GM10266 (cell line): Measurements from ENCODE around the gene GOLGB1.

Experiments
- DNase-seq: peaks from one replicate; pipeline ENCODE4 v3.0.0; 2012; ENCODE audit errors: extremely low spot score
- CTCF ChIP-seq: IDR thresholded peaks from 2 replicates; pipeline ENCODE4 v1.5.1; 2012; ENCODE audit warnings: mild to moderate bottlenecking, low read depth; ENCODE audit not compliant: control insufficient read depth, insufficient read depth; ENCODE audit errors: missing control alignments

The GOLGB1 gene

GRCh38 chr3:121740896-121741295, 8.6 kb downstream of the GOLGB1 start:
- DNase-seq: no peak
- TF ChIP-seq CTCF: no peak

GRCh38 chr3:121739902-121740301, 9.6 kb downstream of the GOLGB1 start:
- no peak for TF ChIP-seq CTCF

GRCh38 chr3:121737644-121738043, 11.9 kb downstream of the GOLGB1 start:
- no peak for TF ChIP-seq CTCF

More at GRCh38 chr3:121739902-121740301, 9.6 kb downstream of the GOLGB1 start:
- DNase-seq: no peak

GRCh38 chr3:121736112-121736511, 13.4 kb downstream of the GOLGB1 start:
- TF ChIP-seq CTCF: no peak
- no peak for DNase-seq

More at GRCh38 chr3:121737644-121738043, 11.9 kb downstream of the GOLGB1 start:
- no peak for DNase-seq

- peak; percentile 23 for DNase-seq
- TF ChIP-seq CTCF: no peak
These were observed 14.4 kb downstream of the GOLGB1 start for GRCh38 chr3:121735047-121735696.

- DNase-seq: no peak
- no peak for TF ChIP-seq CTCF
These were observed 18.4 kb downstream of the GOLGB1 start for GRCh38 chr3:121730940-121731687.

GRCh38 chr3:121724130-121724529, 25.4 kb downstream of the GOLGB1 start:
- no peak for TF ChIP-seq CTCF
- peak; percentile 28 for DNase-seq
